Gastrocnemius medialis (tissue), 4 donors: ENCODE data around the gene EEFSEC.

Experiments used
- POLR2A ChIP-seq, 2 donors: fragments of 450-650 bp; IDR thresholded peaks; one replicate each; pipeline ENCODE4 v1.6.1; 2017; ENCODE audit warnings: antibody characterized with exemption in 2 of 2, mild to moderate bottlenecking in 2 of 2, moderate library complexity in 2 of 2
- TF ChIP-seq, protein P1 (sequence below), 5 experiments: fragments of 450-650 bp in 3 of 5; fragments of 200-600 bp in 2 of 5; sonication (generic) in 2 of 5; IDR thresholded peaks in 4 of 5; conservative IDR thresholded peaks in 1 of 5; 1 replicate in 4 of 5; 2 replicates in 1 of 5; pipeline ENCODE4 v1.5.1; 2016 to 2019; ENCODE audit warnings: antibody characterized with exemption in 5 of 5, mild to moderate bottlenecking in 3 of 5, moderate library complexity in 3 of 5

DNA sequence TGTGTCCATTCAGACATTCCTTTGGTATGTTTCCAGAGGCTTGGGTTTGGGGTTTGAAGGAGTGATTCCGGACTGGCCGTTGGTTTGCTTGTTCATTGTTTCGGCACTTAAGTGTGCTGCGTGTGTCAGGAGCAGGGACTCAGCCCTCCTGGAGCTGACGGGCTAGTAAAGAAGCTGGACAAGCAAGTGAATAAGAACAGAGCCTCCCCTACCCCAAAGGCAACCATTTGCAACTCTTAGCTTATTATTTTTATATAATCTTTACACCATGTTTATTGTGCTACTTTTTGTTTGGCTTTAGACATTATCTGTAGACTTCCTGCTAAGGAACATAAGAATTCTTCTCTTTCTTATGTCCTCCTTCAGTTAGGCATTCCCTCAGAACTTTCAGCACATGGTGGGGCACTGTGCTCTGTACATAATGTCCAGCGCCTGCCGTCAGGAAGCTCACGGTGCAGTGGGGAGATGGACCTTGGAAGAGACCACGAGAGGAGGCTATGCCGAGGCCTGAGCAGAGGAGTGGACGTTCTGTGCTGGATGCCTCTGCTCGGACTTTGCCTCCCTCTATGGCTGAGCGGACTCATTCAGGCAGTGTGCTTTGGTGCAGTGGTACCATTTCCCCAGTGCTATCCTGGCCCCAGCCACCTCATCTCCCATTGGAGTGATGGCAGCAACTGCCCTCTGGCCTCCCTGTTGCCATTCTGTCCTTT is 65.4 kb downstream of the EEFSEC start:
- TF ChIP-seq, protein P1, sequence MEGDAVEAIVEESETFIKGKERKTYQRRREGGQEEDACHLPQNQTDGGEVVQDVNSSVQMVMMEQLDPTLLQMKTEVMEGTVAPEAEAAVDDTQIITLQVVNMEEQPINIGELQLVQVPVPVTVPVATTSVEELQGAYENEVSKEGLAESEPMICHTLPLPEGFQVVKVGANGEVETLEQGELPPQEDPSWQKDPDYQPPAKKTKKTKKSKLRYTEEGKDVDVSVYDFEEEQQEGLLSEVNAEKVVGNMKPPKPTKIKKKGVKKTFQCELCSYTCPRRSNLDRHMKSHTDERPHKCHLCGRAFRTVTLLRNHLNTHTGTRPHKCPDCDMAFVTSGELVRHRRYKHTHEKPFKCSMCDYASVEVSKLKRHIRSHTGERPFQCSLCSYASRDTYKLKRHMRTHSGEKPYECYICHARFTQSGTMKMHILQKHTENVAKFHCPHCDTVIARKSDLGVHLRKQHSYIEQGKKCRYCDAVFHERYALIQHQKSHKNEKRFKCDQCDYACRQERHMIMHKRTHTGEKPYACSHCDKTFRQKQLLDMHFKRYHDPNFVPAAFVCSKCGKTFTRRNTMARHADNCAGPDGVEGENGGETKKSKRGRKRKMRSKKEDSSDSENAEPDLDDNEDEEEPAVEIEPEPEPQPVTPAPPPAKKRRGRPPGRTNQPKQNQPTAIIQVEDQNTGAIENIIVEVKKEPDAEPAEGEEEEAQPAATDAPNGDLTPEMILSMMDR (IDR thresholded peaks at IDR 0.05 in 4 of 5, conservative IDR thresholded peaks at IDR 0.05 in 1 of 5), result no peak
- no peak for TF ChIP-seq POLR2A (IDR thresholded peaks at IDR 0.05)
